RWPE1 (cell line): ENCODE measurements around the gene EFNB1.

Experiments used
- CTCF ChIA-PET: fragments of 350-600 bp; sonication (Branson Sonifier 250); formaldehyde crosslinking; extraction: SDS; loops from one replicate; lab custom pipeline; 2021; lab: Yijun Ruan, JAX
- POLR2A ChIA-PET: fragments of 400-600 bp; formaldehyde crosslinking; extraction: SDS; loops from one replicate; lab custom pipeline; 2020; ENCODE audit warnings: antibody characterized with exemption; ENCODE audit not compliant: low non-redundant PET; lab: Yijun Ruan, JAX
- DNase-seq: peaks from one replicate; pipeline ENCODE4 v3.0.0; 2012; ENCODE audit warnings: low spot score
- H3K27ac ChIP-seq: fragments of 450-650 bp; 2 replicates; pipeline ENCODE4 v1.5.1; 2017
- CTCF ChIP-seq: fragments of 450-650 bp; conservative IDR thresholded peaks from 2 replicates; pipeline ENCODE4 v1.5.1; 2017; ENCODE audit warnings: low read depth, mild to moderate bottlenecking

EFNB1 gene

GRCh38 chrX:68846536-68846935 lies 17.7 kb downstream of the EFNB1 start:
- TF ChIP-seq CTCF: no peak
- H3K27ac ChIP-seq: peak overlapping the region; percentile 64
- no peak for DNase-seq
- POLR2A ChIA-PET: no interaction called here
- CTCF ChIA-PET: no interaction called here

GRCh38 chrX:68847172-68847571 lies 18.4 kb downstream of the EFNB1 start:
- ChIA-PET CTCF (no interaction called here), POLR2A (interaction anchor here (0.6 kb wide), 1 partner anchor 22 kb away, joined by 3 read pairs; no protein-coding TSS in a partner anchor)
- no peak for DNase-seq
- H3K27ac ChIP-seq: peak overlapping the region; percentile 64
- TF ChIP-seq CTCF: no peak

- ChIA-PET POLR2A (no interaction called here), CTCF (no interaction called here)
- no peak overlapping the region for H3K27ac ChIP-seq
- TF ChIP-seq CTCF: no peak
- DNase-seq: no peak
These were observed 19.5 kb downstream of the EFNB1 start for GRCh38 chrX:68848189-68848940.

GRCh38 chrX:68851082-68851481 lies 22.3 kb downstream of the EFNB1 start:
- POLR2A ChIA-PET: no interaction called here
- CTCF ChIA-PET: no interaction called here
- TF ChIP-seq CTCF: no peak
- DNase-seq: no peak
- H3K27ac ChIP-seq: no peak overlapping the region

GRCh38 chrX:68852046-68852445 lies 23.2 kb downstream of the EFNB1 start:
- DNase-seq: no peak
- CTCF ChIA-PET: no interaction called here

GRCh38 chrX:68853665-68854251 lies 24.9 kb downstream of the EFNB1 start:
- ChIA-PET POLR2A (no interaction called here), CTCF (no interaction called here)

More at GRCh38 chrX:68852046-68852445, 23.2 kb downstream of the EFNB1 start:
- H3K27ac ChIP-seq: no peak overlapping the region
- no peak for TF ChIP-seq CTCF
- POLR2A ChIA-PET: no interaction called here

More at GRCh38 chrX:68853665-68854251, 24.9 kb downstream of the EFNB1 start:
- no peak for DNase-seq
- TF ChIP-seq CTCF: no peak
- no peak overlapping the region for H3K27ac ChIP-seq
